ENCODE data around the gene CD109.

DNA sequence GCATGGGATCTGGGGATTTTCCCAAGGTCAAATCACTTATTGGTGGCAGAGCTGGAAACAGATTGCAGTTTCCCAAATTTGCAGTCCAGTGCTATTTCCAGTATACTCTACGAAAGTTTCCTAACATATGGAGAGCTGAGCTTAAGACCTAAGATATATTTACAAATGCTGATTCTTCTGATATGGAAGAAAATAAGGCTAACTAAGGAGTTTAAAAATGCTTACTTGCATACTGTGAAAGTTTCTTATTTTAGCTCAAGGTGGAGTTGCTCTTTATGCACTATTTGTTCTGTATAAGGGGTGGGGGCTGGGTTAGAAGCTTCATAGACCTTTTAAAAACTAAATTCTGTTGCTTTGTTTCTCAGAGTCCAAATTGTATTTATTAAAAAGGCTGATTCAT, 7.5 kb downstream of the CD109 start:
- TF ChIP-seq, protein P1, sequence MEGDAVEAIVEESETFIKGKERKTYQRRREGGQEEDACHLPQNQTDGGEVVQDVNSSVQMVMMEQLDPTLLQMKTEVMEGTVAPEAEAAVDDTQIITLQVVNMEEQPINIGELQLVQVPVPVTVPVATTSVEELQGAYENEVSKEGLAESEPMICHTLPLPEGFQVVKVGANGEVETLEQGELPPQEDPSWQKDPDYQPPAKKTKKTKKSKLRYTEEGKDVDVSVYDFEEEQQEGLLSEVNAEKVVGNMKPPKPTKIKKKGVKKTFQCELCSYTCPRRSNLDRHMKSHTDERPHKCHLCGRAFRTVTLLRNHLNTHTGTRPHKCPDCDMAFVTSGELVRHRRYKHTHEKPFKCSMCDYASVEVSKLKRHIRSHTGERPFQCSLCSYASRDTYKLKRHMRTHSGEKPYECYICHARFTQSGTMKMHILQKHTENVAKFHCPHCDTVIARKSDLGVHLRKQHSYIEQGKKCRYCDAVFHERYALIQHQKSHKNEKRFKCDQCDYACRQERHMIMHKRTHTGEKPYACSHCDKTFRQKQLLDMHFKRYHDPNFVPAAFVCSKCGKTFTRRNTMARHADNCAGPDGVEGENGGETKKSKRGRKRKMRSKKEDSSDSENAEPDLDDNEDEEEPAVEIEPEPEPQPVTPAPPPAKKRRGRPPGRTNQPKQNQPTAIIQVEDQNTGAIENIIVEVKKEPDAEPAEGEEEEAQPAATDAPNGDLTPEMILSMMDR (conservative IDR thresholded peaks at IDR 0.05; ENCODE audit: low read depth, low read length): no peak
- TF ChIP-seq EZH2 (IDR thresholded peaks at IDR 0.05; ENCODE audit: borderline replicate concordance, low read depth, low read length, poor library complexity, severe bottlenecking): no peak

All from A673 (cell line).